ENCODE results near the gene FYCO1.

Gene FYCO1

GRCh38 chr3:45912435-45912834 lies 83.2 kb downstream of the FYCO1 start:
- H2BK120ac ChIP-seq (ENCODE audit: low read depth, low read length): no peak overlapping the region
- H3K27me3 ChIP-seq (ENCODE audit: insufficient read depth, low read length, poor library complexity): no peaks in the 10 kb centered on the region
- no peak overlapping the region for H3K27ac ChIP-seq (ENCODE audit: low read depth, low read length)
- DNase-seq: no peak
- no CpG with 5 or more reads among the region's 6 CpGs for WGBS (ENCODE audit: extremely low coverage, insufficient coverage, low lambda C conversion rate)
- H4K5ac ChIP-seq (ENCODE audit: low read length): no peak overlapping the region
- H3K4me3 ChIP-seq (ENCODE audit: low read length): no peak overlapping the region
- H3K9ac ChIP-seq (ENCODE audit: low read length): no peak overlapping the region
- H3K4ac ChIP-seq (ENCODE audit: low read depth, low read length): no peak overlapping the region
- no peak overlapping the region for H4K8ac ChIP-seq (ENCODE audit: low read depth, low read length)
- no peaks in the 10 kb centered on the region for H3K79me2 ChIP-seq (ENCODE audit: control insufficient read depth, insufficient read depth, low read length)
- no peaks in the 10 kb centered on the region for H3K4me1 ChIP-seq (ENCODE audit: control insufficient read depth, low read depth, low read length)
- H3K4me2 ChIP-seq (ENCODE audit: low read length): no peak overlapping the region
- H3K36me3 ChIP-seq (ENCODE audit: control insufficient read depth, insufficient read depth, low read length): no peaks in the 10 kb centered on the region
- H3K79me1 ChIP-seq (ENCODE audit: low read length): no peaks in the 10 kb centered on the region
- H3K23ac ChIP-seq (ENCODE audit: low read length): no peak overlapping the region
- no peak overlapping the region for H2BK5ac ChIP-seq (ENCODE audit: low read length)
- H2BK15ac ChIP-seq (replicated peaks; ENCODE audit: low read depth): no peak overlapping the region
- H3K56ac ChIP-seq (ENCODE audit: low read length): no peak overlapping the region
- H2AK5ac ChIP-seq (ENCODE audit: low read length): no peak overlapping the region
- no peak overlapping the region for H3K18ac ChIP-seq (ENCODE audit: low read length)

- H3K56ac ChIP-seq (ENCODE audit: low read length): no peak overlapping the region
- no peak overlapping the region for H2BK15ac ChIP-seq (replicated peaks; ENCODE audit: low read depth)
- H3K23ac ChIP-seq (ENCODE audit: low read length): no peak overlapping the region
- H3K4me3 ChIP-seq (ENCODE audit: low read length): no peak overlapping the region
- H3K4ac ChIP-seq (ENCODE audit: low read depth, low read length): no peak overlapping the region
- H3K79me2 ChIP-seq (ENCODE audit: control insufficient read depth, insufficient read depth, low read length): no peaks in the 10 kb centered on the region
- H3K4me2 ChIP-seq (ENCODE audit: low read length): no peak overlapping the region
- no peak overlapping the region for H3K27ac ChIP-seq (ENCODE audit: low read depth, low read length)
- H3K4me1 ChIP-seq (ENCODE audit: control insufficient read depth, low read depth, low read length): no peaks in the 10 kb centered on the region
- no peaks in the 10 kb centered on the region for H3K36me3 ChIP-seq (ENCODE audit: control insufficient read depth, insufficient read depth, low read length)
- H2BK120ac ChIP-seq (ENCODE audit: low read depth, low read length): no peak overlapping the region
- H2BK5ac ChIP-seq (ENCODE audit: low read length): no peak overlapping the region
- H2AK5ac ChIP-seq (ENCODE audit: low read length): no peak overlapping the region
- DNase-seq: no peak
- WGBS (ENCODE audit: extremely low coverage, insufficient coverage, low lambda C conversion rate): no CpG with 5 or more reads among the region's 11 CpGs
- H3K9ac ChIP-seq (ENCODE audit: low read length): no peak overlapping the region
- H3K27me3 ChIP-seq (ENCODE audit: insufficient read depth, low read length, poor library complexity): no peaks in the 10 kb centered on the region
- no peak overlapping the region for H3K18ac ChIP-seq (ENCODE audit: low read length)
- no peak overlapping the region for H4K8ac ChIP-seq (ENCODE audit: low read depth, low read length)
- no peaks in the 10 kb centered on the region for H3K79me1 ChIP-seq (ENCODE audit: low read length)
- no peak overlapping the region for H4K5ac ChIP-seq (ENCODE audit: low read length)
Observed at GRCh38 chr3:45911511-45912226, 84.0 kb downstream of the FYCO1 start.

GRCh38 chr3:45910892-45911291 lies 84.7 kb downstream of the FYCO1 start:
- WGBS (ENCODE audit: extremely low coverage, insufficient coverage, low lambda C conversion rate): no CpG with 5 or more reads among the region's 4 CpGs
- Histone ChIP-seq H2BK15ac (replicated peaks; ENCODE audit: low read depth) (no peak overlapping the region), H3K4me1 (ENCODE audit: control insufficient read depth, low read depth, low read length) (no peaks in the 10 kb centered on the region), H3K18ac (ENCODE audit: low read length) (no peak overlapping the region), H2BK120ac (ENCODE audit: low read depth, low read length) (no peak overlapping the region), H3K9ac (ENCODE audit: low read length) (no peak overlapping the region), H4K5ac (ENCODE audit: low read length) (no peak overlapping the region), H4K8ac (ENCODE audit: low read depth, low read length) (no peak overlapping the region), H3K79me1 (ENCODE audit: low read length) (no peaks in the 10 kb centered on the region), H2BK5ac (ENCODE audit: low read length) (no peak overlapping the region), H3K56ac (ENCODE audit: low read length) (no peak overlapping the region), H2AK5ac (ENCODE audit: low read length) (no peak overlapping the region), H3K4me3 (ENCODE audit: low read length) (no peak overlapping the region), H3K27ac (ENCODE audit: low read depth, low read length) (no peak overlapping the region), H3K79me2 (ENCODE audit: control insufficient read depth, insufficient read depth, low read length) (no peaks in the 10 kb centered on the region), H3K27me3 (ENCODE audit: insufficient read depth, low read length, poor library complexity) (no peaks in the 10 kb centered on the region), H3K23ac (ENCODE audit: low read length) (no peak overlapping the region), H3K36me3 (ENCODE audit: control insufficient read depth, insufficient read depth, low read length) (no peaks in the 10 kb centered on the region), H3K4ac (ENCODE audit: low read depth, low read length) (no peak overlapping the region), H3K4me2 (ENCODE audit: low read length) (no peak overlapping the region)
- no peak for DNase-seq

- H3K4me1 ChIP-seq (ENCODE audit: control insufficient read depth, low read depth, low read length): no peaks in the 10 kb centered on the region
- no peak overlapping the region for H2BK5ac ChIP-seq (ENCODE audit: low read length)
- no peak overlapping the region for H3K4ac ChIP-seq (ENCODE audit: low read depth, low read length)
- no peak overlapping the region for H2AK5ac ChIP-seq (ENCODE audit: low read length)
- H3K56ac ChIP-seq (ENCODE audit: low read length): no peak overlapping the region
- no peak overlapping the region for H4K8ac ChIP-seq (ENCODE audit: low read depth, low read length)
- no peak for DNase-seq
- H2BK120ac ChIP-seq (ENCODE audit: low read depth, low read length): no peak overlapping the region
- no peaks in the 10 kb centered on the region for H3K27me3 ChIP-seq (ENCODE audit: insufficient read depth, low read length, poor library complexity)
- no peak overlapping the region for H3K4me3 ChIP-seq (ENCODE audit: low read length)
- no CpG with 5 or more reads among the region's 6 CpGs for whole genome bisulfite sequencing (ENCODE audit: extremely low coverage, insufficient coverage, low lambda C conversion rate)
- H3K9ac ChIP-seq (ENCODE audit: low read length): no peak overlapping the region
- no peak overlapping the region for H3K27ac ChIP-seq (ENCODE audit: low read depth, low read length)
- no peaks in the 10 kb centered on the region for H3K36me3 ChIP-seq (ENCODE audit: control insufficient read depth, insufficient read depth, low read length)
- H3K79me2 ChIP-seq (ENCODE audit: control insufficient read depth, insufficient read depth, low read length): no peaks in the 10 kb centered on the region
- no peak overlapping the region for H3K18ac ChIP-seq (ENCODE audit: low read length)
- H4K5ac ChIP-seq (ENCODE audit: low read length): no peak overlapping the region
- no peaks in the 10 kb centered on the region for H3K79me1 ChIP-seq (ENCODE audit: low read length)
- H2BK15ac ChIP-seq (replicated peaks; ENCODE audit: low read depth): no peak overlapping the region
- no peak overlapping the region for H3K4me2 ChIP-seq (ENCODE audit: low read length)
- H3K23ac ChIP-seq (ENCODE audit: low read length): no peak overlapping the region
Observed at GRCh38 chr3:45909542-45909941, 86.1 kb downstream of the FYCO1 start.

- Histone ChIP-seq H3K27ac (ENCODE audit: low read depth, low read length) (no peak overlapping the region), H2AK5ac (ENCODE audit: low read length) (no peak overlapping the region), H3K27me3 (ENCODE audit: insufficient read depth, low read length, poor library complexity) (no peaks in the 10 kb centered on the region), H3K4ac (ENCODE audit: low read depth, low read length) (no peak overlapping the region), H2BK15ac (replicated peaks; ENCODE audit: low read depth) (no peak overlapping the region), H2BK120ac (ENCODE audit: low read depth, low read length) (no peak overlapping the region), H3K79me2 (ENCODE audit: control insufficient read depth, insufficient read depth, low read length) (no peaks in the 10 kb centered on the region), H3K79me1 (ENCODE audit: low read length) (no peaks in the 10 kb centered on the region), H4K8ac (ENCODE audit: low read depth, low read length) (no peak overlapping the region), H3K23ac (ENCODE audit: low read length) (no peak overlapping the region), H4K5ac (ENCODE audit: low read length) (no peak overlapping the region), H2BK5ac (ENCODE audit: low read length) (no peak overlapping the region), H3K4me2 (ENCODE audit: low read length) (no peak overlapping the region), H3K56ac (ENCODE audit: low read length) (no peak overlapping the region), H3K4me1 (ENCODE audit: control insufficient read depth, low read depth, low read length) (no peaks in the 10 kb centered on the region), H3K9ac (ENCODE audit: low read length) (no peak overlapping the region), H3K4me3 (ENCODE audit: low read length) (no peak overlapping the region), H3K18ac (ENCODE audit: low read length) (no peak overlapping the region), H3K36me3 (ENCODE audit: control insufficient read depth, insufficient read depth, low read length) (no peaks in the 10 kb centered on the region)
- WGBS (ENCODE audit: extremely low coverage, insufficient coverage, low lambda C conversion rate): no CpG with 5 or more reads among the region's 7 CpGs
- no peak for DNase-seq
Observed at GRCh38 chr3:45908761-45909160, 86.9 kb downstream of the FYCO1 start.
